K562 (cell line): ENCODE data around the gene DGLUCY. TPM values are rescaled to one million over a fixed set of nuclear protein-coding genes. Genes with fewer than 3 reads are reported as not detected.

Experiments used
- ATAC-seq: fragments of 200-7000 bp; cut with Tn5 transposase; 3 replicates; pipeline ENCODE4 v1.9.1; 2020; ENCODE audit warnings: moderate library complexity
- BruUV-seq: library from RNA; stranded (reverse); fragments of 400-500 nt; replicated peaks from 2 replicates; lab custom pipeline; 2021; lab: Mats Ljungman, UMichigan
- CTCF ChIA-PET: fragments of 300-600 bp; formaldehyde crosslinking; extraction: SDS; loops from one replicate; lab custom pipeline; 2021; ENCODE audit warnings: low intra/inter-chr PET ratio; lab: Yijun Ruan, JAX
- POLR2A ChIA-PET: fragments of 300-600, 350-650 bp; sonication (Branson Sonifier 250); formaldehyde crosslinking; extraction: SDS; loops from one replicate; lab custom pipeline; 2021; ENCODE audit warnings: antibody characterized with exemption, inconsistent platforms; lab: Yijun Ruan, JAX
- DNase-seq, 4 experiments: peaks; one replicate each; pipeline versions ENCODE4 v3.0.0 to v3.0.0-alpha.2; 2011 to 2018; ENCODE audit warnings: low spot score in 3 of 4, mixed read lengths in 3 of 4; ENCODE audit errors: extremely low read depth in 1 of 4
- FAIRE-seq: peaks from 2 replicates; lab custom pipeline; 2011; peaks lifted over from hg19 to GRCh38; lab: Jason Lieb, UNC
- H2AFZ ChIP-seq: 2 replicates; pipeline ENCODE4 v1.6.0; 2011; ENCODE audit warnings: low read depth, low read length, control low read depth, inconsistent platforms
- H3K27ac ChIP-seq: fragments of 200-600 bp; 3 replicates; pipeline ENCODE4 v1.8.0; 2011; ENCODE audit warnings: low read depth, mild to moderate bottlenecking, control low read depth, inconsistent platforms, low read length, moderate library complexity, mixed read lengths; ENCODE audit errors: extremely low read depth
- H3K27me3 ChIP-seq, 2 experiments: fragments of 300-600 bp in 1 of 2; 2 replicates in 1 of 2; 3 replicates in 1 of 2; pipeline versions ENCODE4 v1.6.0 to v1.8.0; 2011; ENCODE audit warnings: inconsistent platforms in 2 of 2, low read length in 2 of 2, mild to moderate bottlenecking in 1 of 2, mixed read lengths in 1 of 2, moderate library complexity in 1 of 2; ENCODE audit not compliant: control insufficient read depth in 2 of 2, insufficient read depth in 2 of 2
- H3K36me3 ChIP-seq: fragments of 300-600 bp; 3 replicates; pipeline ENCODE4 v1.8.0; 2011; ENCODE audit warnings: mild to moderate bottlenecking, low read length, inconsistent platforms; ENCODE audit not compliant: control insufficient read depth, insufficient read depth
- H3K4me1 ChIP-seq, 2 experiments: fragments of 200-600 bp in 1 of 2; replicated peaks in 1 of 2; 2 replicates in 1 of 2; 3 replicates in 1 of 2; pipeline versions ENCODE4 v1.5.1 to v1.8.0; 2011; ENCODE audit warnings: inconsistent platforms in 2 of 2, low read length in 2 of 2, mild to moderate bottlenecking in 1 of 2, mixed read lengths in 1 of 2, moderate library complexity in 1 of 2; ENCODE audit not compliant: control insufficient read depth in 2 of 2, insufficient read depth in 2 of 2
- H3K4me2 ChIP-seq: 2 replicates; pipeline ENCODE4 v1.6.1; 2011; ENCODE audit warnings: low read length, control low read depth, inconsistent platforms, mixed read lengths; ENCODE audit not compliant: insufficient read depth
- H3K4me3 ChIP-seq: fragments of 200-600 bp; sonication (generic), shearing (Covaris generic); 2 replicates; pipeline ENCODE4 v1.5.1; 2016; ENCODE audit warnings: control low read depth, inconsistent platforms
- H3K79me2 ChIP-seq: fragments of 200-600 bp; 3 replicates; pipeline ENCODE4 v1.8.0; 2011; ENCODE audit warnings: low read length, inconsistent platforms; ENCODE audit not compliant: control insufficient read depth, insufficient read depth
- H3K9ac ChIP-seq, 2 experiments: 2 replicates each; pipeline versions ENCODE4 v1.6.0 to v1.6.1; 2011; ENCODE audit warnings: low read depth in 2 of 2, low read length in 2 of 2, control low read depth in 1 of 2, inconsistent platforms in 1 of 2, mild to moderate bottlenecking in 1 of 2, mixed read lengths in 1 of 2; ENCODE audit not compliant: insufficient read depth in 1 of 2
- H3K9me1 ChIP-seq: one replicate; pipeline ENCODE4 v1.6.0; 2011; ENCODE audit warnings: inconsistent platforms, mild to moderate bottlenecking, low read length, moderate library complexity; ENCODE audit not compliant: control insufficient read depth, insufficient read depth
- H3K9me3 ChIP-seq: replicated peaks from 2 replicates; pipeline ENCODE4 v1.5.1; 2011; ENCODE audit warnings: low read depth, low read length, inconsistent platforms; ENCODE audit not compliant: control insufficient read depth, insufficient read depth
- H4K20me1 ChIP-seq: replicated peaks from 2 replicates; pipeline ENCODE4 v1.6.1; 2011; ENCODE audit warnings: low read length, inconsistent platforms, mixed read lengths; ENCODE audit not compliant: control insufficient read depth, insufficient read depth
- KLF16 ChIP-seq: IDR thresholded peaks from 2 replicates; pipeline ENCODE4 v1.6.1; 2016; ENCODE audit warnings: antibody characterized with exemption
- ZSCAN32 ChIP-seq: fragments of 450-650 bp; formaldehyde crosslinking; IDR thresholded peaks from 2 replicates; pipeline ENCODE4 v1.4.0; 2020; ENCODE audit warnings: mild to moderate bottlenecking, moderate library complexity
- WGBS: fragments of 100-300 bp; shearing (Covaris generic); methylation state at CpG from one replicate; pipeline ENCODE4 v1.1.6; 2016; ENCODE audit warnings: low coverage, mixed read lengths; ENCODE audit not compliant: insufficient coverage; ENCODE audit errors: missing lambda C conversion rate; 5-methylcytosine and 5-hydroxymethylcytosine counted together
- in situ Hi-C: fragments of 300-500 bp; cut with MboI; formaldehyde crosslinking; loops from 4 replicates; pipeline ENCODE4 v1.15.0; 2018; ENCODE audit warnings: inconsistent platforms, mixed read lengths
- intact Hi-C: fragments of 100-400 bp; cut with micrococcal nuclease; formaldehyde crosslinking; loops from 2 replicates; pipeline ENCODE4 v1.14.2; 2022
- polyA plus RNA-seq, 8 experiments: library from polyadenylated mRNA; depleted of rRNA in 4 of 8; stranded (reverse) in 5 of 8; unstranded in 3 of 8; fragments of >200 nt; fragmentation: Nextera tagmentation in 2 of 8; fragmentation: Illumina TruSeq in 1 of 8; extraction: Ambion mirVana in 2 of 8; extraction: Trizol in 1 of 8; gene quantifications; 2 replicates each; pipeline versions ENCODE4 v1.2.1 to v1.2.3, GENCODE V29; 2011 to 2014; ENCODE audit warnings: inconsistent platforms in 1 of 8, missing spikeins in 1 of 8
- total RNA-seq, 7 experiments: library from RNA; depleted of rRNA in 6 of 7; stranded (reverse); fragments of >200 nt in 6 of 7; fragmentation: Illumina TruSeq in 2 of 7; extraction: Trizol in 2 of 7; gene quantifications; 2 replicates each; pipeline versions ENCODE4 v1.2.1 to v1.2.3, GENCODE V29; 2011 to 2021; ENCODE audit warnings: low replicate concordance in 1 of 7
- TF ChIP-seq, protein P1 (sequence below): IDR thresholded peaks from 2 replicates; pipeline ENCODE4 v1.6.1; 2016; ENCODE audit warnings: missing genetic modification characterization, missing compliant biosample characterization
- TF ChIP-seq, protein P2 (sequence below): sonication (generic); formaldehyde crosslinking; IDR thresholded peaks from 2 replicates; pipeline ENCODE4 v1.8.0; 2022; ENCODE audit warnings: missing genetic modification reagents, mild to moderate bottlenecking, moderate library complexity, borderline replicate concordance

Gene DGLUCY
- total and polyA plus RNA-seq, 9 of the 15 experiments (the other 6 are each of a cell fraction or from before 2014, with no cell fraction given) = 9.9 to 28.4 (median 21.0) TPM

DNA sequence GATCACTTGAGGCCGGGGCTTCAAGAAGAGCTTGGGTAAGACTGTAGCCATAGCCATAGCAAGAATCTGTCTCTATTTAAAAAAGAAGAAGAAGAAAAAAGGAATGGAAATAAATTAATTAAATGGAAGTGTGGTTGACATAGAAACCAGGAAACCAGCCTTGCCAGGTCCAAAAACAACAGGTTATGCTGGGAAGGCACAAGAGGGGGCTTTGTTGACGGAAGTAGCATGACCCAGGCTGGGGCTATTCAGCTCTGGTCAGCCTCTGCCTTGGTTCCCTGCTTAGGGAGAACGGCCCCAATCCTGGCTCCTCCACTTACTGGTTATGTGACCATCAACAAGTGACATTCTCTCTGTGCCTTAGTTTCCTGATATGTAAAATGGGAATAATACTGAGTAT lies 145.0 kb downstream of the DGLUCY start (continued):
- TF ChIP-seq, protein P1, sequence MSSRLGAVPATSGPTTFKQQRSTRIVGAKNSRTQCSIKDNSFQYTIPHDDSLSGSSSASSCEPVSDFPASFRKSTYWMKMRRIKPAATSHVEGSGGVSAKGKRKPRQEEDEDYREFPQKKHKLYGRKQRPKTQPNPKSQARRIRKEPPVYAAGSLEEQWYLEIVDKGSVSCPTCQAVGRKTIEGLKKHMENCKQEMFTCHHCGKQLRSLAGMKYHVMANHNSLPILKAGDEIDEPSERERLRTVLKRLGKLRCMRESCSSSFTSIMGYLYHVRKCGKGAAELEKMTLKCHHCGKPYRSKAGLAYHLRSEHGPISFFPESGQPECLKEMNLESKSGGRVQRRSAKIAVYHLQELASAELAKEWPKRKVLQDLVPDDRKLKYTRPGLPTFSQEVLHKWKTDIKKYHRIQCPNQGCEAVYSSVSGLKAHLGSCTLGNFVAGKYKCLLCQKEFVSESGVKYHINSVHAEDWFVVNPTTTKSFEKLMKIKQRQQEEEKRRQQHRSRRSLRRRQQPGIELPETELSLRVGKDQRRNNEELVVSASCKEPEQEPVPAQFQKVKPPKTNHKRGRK (tag) = no peak
- no peak for TF ChIP-seq ZSCAN32 (CRISPR knock-in tag)

GRCh38 chr14:91261115-91261514 lies 147.2 kb downstream of the DGLUCY start:
- WGBS = 85% methylated on average over 5 of the region's 5 CpGs
- no peaks in the 10 kb centered on the region for H4K20me1 ChIP-seq
- FAIRE-seq (no peak), ATAC-seq (no peak), DNase-seq (no peak)
- H3K9me3 ChIP-seq = no peaks in the 10 kb centered on the region
- ChIA-PET CTCF (no interaction called here), POLR2A (interaction anchor here (0.6 kb wide), 1 partner anchor 59 kb away, joined by 5 read pairs; no protein-coding TSS in a partner anchor)
- H3K27ac ChIP-seq = no peak overlapping the region
- no peak overlapping the region for H2AFZ ChIP-seq
- no peak overlapping the region for H3K4me3 ChIP-seq
- peaks cover 32% of the 10 kb centered on the region for H3K79me2 ChIP-seq
- H3K36me3 ChIP-seq = no peaks in the 10 kb centered on the region; the same call in 2 of the 3 replicates
- no peaks in the 10 kb centered on the region for H3K9me1 ChIP-seq
- intact Hi-C loops (no loop called here), in situ Hi-C loops (no loop called here)
- H3K4me2 ChIP-seq = no peak overlapping the region
- H3K27me3 ChIP-seq = no peaks in the 10 kb centered on the region
- H3K9ac ChIP-seq = no peak overlapping the region
- TF ChIP-seq, protein P2, sequence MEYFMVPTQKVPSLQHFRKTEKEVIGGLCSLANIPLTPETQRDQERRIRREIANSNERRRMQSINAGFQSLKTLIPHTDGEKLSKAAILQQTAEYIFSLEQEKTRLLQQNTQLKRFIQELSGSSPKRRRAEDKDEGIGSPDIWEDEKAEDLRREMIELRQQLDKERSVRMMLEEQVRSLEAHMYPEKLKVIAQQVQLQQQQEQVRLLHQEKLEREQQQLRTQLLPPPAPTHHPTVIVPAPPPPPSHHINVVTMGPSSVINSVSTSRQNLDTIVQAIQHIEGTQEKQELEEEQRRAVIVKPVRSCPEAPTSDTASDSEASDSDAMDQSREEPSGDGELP = peak; percentile 19; the same call in 1 of the 2 replicates
- TF ChIP-seq KLF16 = no peak
- TF ChIP-seq, all 486 proteins: peak for 1
- peaks cover 29 to 35% of the 10 kb centered on the region in 2 experiments for H3K4me1 ChIP-seq
- no TSS peak for BruUV-seq
